H1 (cell line): Measurements from ENCODE around the gene HORMAD2.

Experiments used
- CTCF ChIP-seq, 3 experiments: IDR thresholded peaks; 1 replicate in 2 of 3; 2 replicates in 1 of 3; pipeline versions ENCODE4 v1.5.1 to v1.6.1; 2011; ENCODE audit warnings: low read length in 3 of 3, mild to moderate bottlenecking in 3 of 3, inconsistent platforms in 2 of 3, low read depth in 1 of 3, moderate library complexity in 1 of 3; ENCODE audit not compliant: insufficient read depth in 1 of 3; ENCODE audit errors: control extremely low read depth in 1 of 3
- MAFK ChIP-seq: IDR thresholded peaks from 2 replicates; pipeline ENCODE4 v1.6.1; 2012; ENCODE audit warnings: low read depth, mild to moderate bottlenecking, improper control_type of control experiment, low read length
- RFX5 ChIP-seq: IDR thresholded peaks from 2 replicates; pipeline ENCODE4 v1.6.1; 2011; ENCODE audit warnings: low read depth, low read length, improper control_type of control experiment, borderline replicate concordance
- SP2 ChIP-seq: IDR thresholded peaks from 2 replicates; pipeline ENCODE4 v1.6.1; 2012; ENCODE audit warnings: mild to moderate bottlenecking, low read length, inconsistent platforms

GRCh38 chr22:30045494-30045887 lies 34.8 kb upstream of the HORMAD2 start:
- TF ChIP-seq CTCF (IDR thresholded peaks at IDR 0.05; ENCODE audit: control extremely low read depth in 1 of 3, insufficient read depth in 1 of 3, low read depth in 1 of 3, low read length in 3 of 3) (no peak), RFX5 (no peak), SP2 (no peak), MAFK (no peak)
